H1 (cell line): Measurements from ENCODE around the gene MED16. TPM values are rescaled to one million over a fixed set of nuclear protein-coding genes. Genes with fewer than 3 reads are reported as not detected.

Experiments used
- CTCF ChIA-PET: fragments of 300-600 bp; sonication (Branson Sonifier 250); formaldehyde crosslinking; loops from one replicate; lab custom pipeline; 2021; ENCODE audit not compliant: partially characterized antibody; lab: Charles Lee
- POLR2A ChIA-PET: fragments of 300-600 bp; sonication (Branson Sonifier 250); formaldehyde crosslinking; loops from one replicate; lab custom pipeline; 2021; ENCODE audit warnings: inconsistent platforms; ENCODE audit not compliant: partially characterized antibody; lab: Charles Lee
- DNase-seq, 2 experiments: peaks; one replicate each; pipeline versions ENCODE4 v3.0.0 to v3.0.0-alpha.2; 2010 to 2022; ENCODE audit warnings: low spot score in 2 of 2, low read depth in 1 of 2, mixed read lengths in 1 of 2
- FAIRE-seq: peaks from 2 replicates; lab custom pipeline; 2011; peaks lifted over from hg19 to GRCh38; lab: Jason Lieb, UNC
- H2AFZ ChIP-seq: 2 replicates; pipeline ENCODE4 v1.8.1; 2012; ENCODE audit warnings: low read length, inconsistent platforms
- H2AK5ac ChIP-seq: 2 replicates; pipeline ENCODE4 v1.6.1; 2013; ENCODE audit warnings: low read depth, low read length
- H2BK120ac ChIP-seq: replicated peaks from 2 replicates; pipeline ENCODE3; 2013; ENCODE audit warnings: low read depth, low read length, inconsistent platforms
- H2BK12ac ChIP-seq: 2 replicates; pipeline ENCODE4 v1.6.1; 2013; ENCODE audit warnings: low read depth, low read length
- H2BK15ac ChIP-seq: 2 replicates; pipeline ENCODE4 v1.6.1; 2013; ENCODE audit warnings: low read length
- H2BK20ac ChIP-seq: 2 replicates; pipeline ENCODE4 v1.6.1; 2013; ENCODE audit warnings: low read length
- H2BK5ac ChIP-seq: 2 replicates; pipeline ENCODE4 v1.6.1; 2013; ENCODE audit warnings: low read depth, low read length
- H3K14ac ChIP-seq: 2 replicates; pipeline ENCODE4 v1.6.1; 2013; ENCODE audit warnings: inconsistent platforms; ENCODE audit not compliant: insufficient read length
- H3K18ac ChIP-seq: 2 replicates; pipeline ENCODE4 v1.6.1; 2013; ENCODE audit warnings: low read length; ENCODE audit errors: extremely low read depth
- H3K23ac ChIP-seq: 2 replicates; pipeline ENCODE4 v1.6.1; 2013; ENCODE audit warnings: inconsistent platforms; ENCODE audit not compliant: insufficient read length
- H3K23me2 ChIP-seq: 2 replicates; pipeline ENCODE4 v1.6.1; 2013; ENCODE audit warnings: low read depth, low read length
- H3K27ac ChIP-seq: 2 replicates; pipeline ENCODE4 v1.6.1; 2011; ENCODE audit warnings: low read depth, low read length, inconsistent platforms
- H3K27me3 ChIP-seq, 4 experiments: replicated peaks in 1 of 4; 1 replicate in 1 of 4; 2 replicates in 3 of 4; pipeline versions ENCODE4 v1.6.1 to v1.8.1; 2011 to 2013; ENCODE audit warnings: low read length in 3 of 4, mild to moderate bottlenecking in 3 of 4, inconsistent platforms in 2 of 4, mixed read lengths in 2 of 4, moderate library complexity in 1 of 4; ENCODE audit not compliant: control insufficient read depth in 3 of 4, insufficient read depth in 3 of 4; ENCODE audit errors: extremely low read depth in 1 of 4
- H3K36me3 ChIP-seq, 4 experiments: 2 replicates each; pipeline versions ENCODE4 v1.6.1 to v1.8.1; 2011 to 2013; ENCODE audit warnings: mild to moderate bottlenecking in 4 of 4, low read length in 3 of 4, moderate library complexity in 2 of 4, control low read depth in 1 of 4, inconsistent platforms in 1 of 4; ENCODE audit not compliant: insufficient read depth in 4 of 4, control insufficient read depth in 2 of 4
- H3K4ac ChIP-seq: replicated peaks from 2 replicates; pipeline ENCODE3; 2013; ENCODE audit warnings: low read length, low read depth, mixed read lengths, inconsistent platforms; ENCODE audit not compliant: insufficient read length
- H3K4me1 ChIP-seq, 4 experiments: replicated peaks in 1 of 4; 1 replicate in 1 of 4; 2 replicates in 3 of 4; pipeline versions ENCODE4 v1.6.1 to v1.8.1; 2011 to 2013; ENCODE audit warnings: low read length in 3 of 4, inconsistent platforms in 2 of 4, mixed read lengths in 1 of 4; ENCODE audit not compliant: insufficient read depth in 4 of 4, control insufficient read depth in 3 of 4
- H3K4me2 ChIP-seq, 2 experiments: 2 replicates each; pipeline versions ENCODE4 v1.6.1 to v1.8.1; 2011 to 2013; ENCODE audit warnings: low read depth in 2 of 2, low read length in 2 of 2, control low read depth in 1 of 2, inconsistent platforms in 1 of 2, mild to moderate bottlenecking in 1 of 2; ENCODE audit not compliant: insufficient read depth in 1 of 2
- H3K4me3 ChIP-seq, 4 experiments: fragments of 200-600, 300-600 bp in 1 of 4; sonication (generic), shearing (Covaris generic), sonication (Bioruptor Twin) in 1 of 4; 2 replicates each; pipeline versions ENCODE4 v1.5.1 to v1.8.1; 2011 to 2016; ENCODE audit warnings: low read length in 4 of 4, low read depth in 3 of 4, control low read depth in 2 of 4, inconsistent platforms in 2 of 4, mild to moderate bottlenecking in 2 of 4, mixed read lengths in 1 of 4, moderate library complexity in 1 of 4; ENCODE audit not compliant: insufficient read depth in 2 of 4; ENCODE audit errors: extremely low read depth in 1 of 4
- H3K56ac ChIP-seq: replicated peaks from 2 replicates; pipeline ENCODE3; 2013; ENCODE audit warnings: low read depth, mild to moderate bottlenecking, mixed read lengths, low read length, inconsistent platforms; ENCODE audit not compliant: insufficient read length
- H3K79me1 ChIP-seq: 2 replicates; pipeline ENCODE4 v1.6.1; 2013; ENCODE audit warnings: low read depth, low read length, control low read depth
- H3K79me2 ChIP-seq, 2 experiments: 2 replicates each; pipeline versions ENCODE4 v1.6.1 to v1.8.1; 2012 to 2013; ENCODE audit warnings: low read length in 2 of 2, mild to moderate bottlenecking in 2 of 2, inconsistent platforms in 1 of 2; ENCODE audit not compliant: insufficient read depth in 2 of 2, control insufficient read depth in 1 of 2
- H3K9ac ChIP-seq, 4 experiments: replicated peaks in 1 of 4; 1 replicate in 1 of 4; 2 replicates in 3 of 4; pipeline versions ENCODE4 v1.6.1 to v1.8.1; 2011 to 2013; ENCODE audit warnings: low read depth in 3 of 4, low read length in 3 of 4, control low read depth in 2 of 4, mild to moderate bottlenecking in 2 of 4, moderate library complexity in 2 of 4, inconsistent platforms in 1 of 4; ENCODE audit errors: extremely low read depth in 1 of 4
- H3K9me3 ChIP-seq, 2 experiments: 2 replicates each; pipeline versions ENCODE4 v1.6.1 to v1.8.1; 2012 to 2013; ENCODE audit warnings: mild to moderate bottlenecking in 2 of 2, moderate library complexity in 2 of 2, control low read depth in 1 of 2, inconsistent platforms in 1 of 2, low read depth in 1 of 2, low read length in 1 of 2, mixed read lengths in 1 of 2; ENCODE audit not compliant: insufficient read depth in 2 of 2
- H4K20me1 ChIP-seq, 2 experiments: replicated peaks in 1 of 2; 2 replicates each; pipeline versions ENCODE3 to v1.8.1; 2011 to 2013; ENCODE audit warnings: inconsistent platforms in 2 of 2, low read length in 2 of 2, mild to moderate bottlenecking in 1 of 2; ENCODE audit not compliant: insufficient read depth in 2 of 2, control insufficient read depth in 1 of 2
- H4K5ac ChIP-seq: 2 replicates; pipeline ENCODE4 v1.6.1; 2013; ENCODE audit warnings: low read length, low read depth, mixed read lengths, inconsistent platforms; ENCODE audit not compliant: insufficient read length
- H4K8ac ChIP-seq: 2 replicates; pipeline ENCODE4 v1.8.0; 2013; ENCODE audit warnings: mild to moderate bottlenecking, moderate library complexity, low read length, inconsistent platforms; ENCODE audit not compliant: insufficient read depth; ENCODE audit errors: extremely low read depth
- H4K91ac ChIP-seq: replicated peaks from 2 replicates; pipeline ENCODE3; 2013; ENCODE audit warnings: low read length, mixed read lengths, inconsistent platforms; ENCODE audit not compliant: insufficient read length
- ATF3 ChIP-seq: IDR thresholded peaks from 2 replicates; pipeline ENCODE4 v1.6.1; 2011; ENCODE audit warnings: low read depth, mild to moderate bottlenecking, low read length; ENCODE audit not compliant: insufficient read depth
- EGR1 ChIP-seq: IDR thresholded peaks from 2 replicates; pipeline ENCODE4 v1.6.1; 2011; ENCODE audit warnings: low read depth, low read length, borderline replicate concordance
- EZH2 ChIP-seq: fragments of 200-600 bp; sonication (generic); IDR thresholded peaks from 2 replicates; pipeline ENCODE4 v1.7.1; 2012; ENCODE audit warnings: low read depth, mild to moderate bottlenecking, moderate library complexity, low read length, inconsistent platforms; ENCODE audit not compliant: severe bottlenecking
- GABPA ChIP-seq: IDR thresholded peaks from 2 replicates; pipeline ENCODE4 v1.6.1; 2011; ENCODE audit warnings: mild to moderate bottlenecking, low read length, moderate library complexity, borderline replicate concordance; ENCODE audit not compliant: insufficient read depth
- POLR2AphosphoS5 ChIP-seq: IDR thresholded peaks from 2 replicates; pipeline ENCODE4 v1.6.1; 2011; ENCODE audit warnings: low read depth, low read length
- RBBP5 ChIP-seq: IDR thresholded peaks from 2 replicates; pipeline ENCODE4 v1.7.1; 2012; ENCODE audit warnings: low read depth, mild to moderate bottlenecking, inconsistent platforms, low read length, moderate library complexity, borderline replicate concordance
- SIRT6 ChIP-seq: IDR thresholded peaks from one replicate; pipeline ENCODE4 v1.7.1; 2012; ENCODE audit warnings: low read length, inconsistent platforms
- SIX5 ChIP-seq: IDR thresholded peaks from 2 replicates; pipeline ENCODE4 v1.6.1; 2011; ENCODE audit warnings: mild to moderate bottlenecking, low read depth, low read length
- SP2 ChIP-seq: IDR thresholded peaks from 2 replicates; pipeline ENCODE4 v1.6.1; 2012; ENCODE audit warnings: mild to moderate bottlenecking, low read length, inconsistent platforms
- TAF7 ChIP-seq: optimal IDR thresholded peaks from 2 replicates; pipeline ENCODE3; 2011; ENCODE audit warnings: low read depth, mild to moderate bottlenecking, inconsistent platforms, low read length, moderate library complexity, borderline replicate concordance
- WGBS, 2 experiments: shearing (Covaris generic) in 1 of 2; methylation state at CpG; one replicate each; pipeline versions ENCODE4 v1.1.6 to v1.1.7; 2013 to 2015; ENCODE audit warnings: low lambda C conversion rate in 2 of 2, mixed read lengths in 2 of 2, inconsistent platforms in 1 of 2, low coverage in 1 of 2, missing lambda C conversion rate in 1 of 2; ENCODE audit not compliant: insufficient replicate concordance in 2 of 2, insufficient coverage in 1 of 2, insufficient read length in 1 of 2; ENCODE audit errors: extremely low coverage in 1 of 2, missing lambda C conversion rate in 1 of 2; 5-methylcytosine and 5-hydroxymethylcytosine counted together
- polyA plus RNA-seq, 7 experiments: library from polyadenylated mRNA; depleted of rRNA in 3 of 7; stranded (reverse) in 5 of 7; unstranded in 2 of 7; fragments of >200 nt in 5 of 7; fragments of 200-250 nt in 2 of 7; gene quantifications; 1 replicate in 5 of 7; 2 replicates in 1 of 7; 4 replicates in 1 of 7; pipeline versions ENCODE4 v1.2.1 to v1.2.3, GENCODE V29; 2011 to 2013; ENCODE audit warnings: missing spikeins in 2 of 7, mixed read lengths in 2 of 7
- total RNA-seq: library from RNA; stranded (reverse); fragmentation: NEBNext Ultra II Directional; extraction: Animal tissue kit (Norgen Biotek cat#: 25700); gene quantifications from 2 replicates; pipeline ENCODE4 v1.2.1, GENCODE V29; 2021
- TF ChIP-seq, protein P1 (sequence below): IDR thresholded peaks from 2 replicates; pipeline ENCODE4 v1.6.1; 2011; ENCODE audit warnings: low read length, improper control_type of control experiment

MED16 gene
- total and polyA plus RNA-seq, 2 of the 8 experiments (the other 6 are each of a cell fraction or from before 2014, with no cell fraction given), result 51.0 to 67.2 TPM

DNA sequence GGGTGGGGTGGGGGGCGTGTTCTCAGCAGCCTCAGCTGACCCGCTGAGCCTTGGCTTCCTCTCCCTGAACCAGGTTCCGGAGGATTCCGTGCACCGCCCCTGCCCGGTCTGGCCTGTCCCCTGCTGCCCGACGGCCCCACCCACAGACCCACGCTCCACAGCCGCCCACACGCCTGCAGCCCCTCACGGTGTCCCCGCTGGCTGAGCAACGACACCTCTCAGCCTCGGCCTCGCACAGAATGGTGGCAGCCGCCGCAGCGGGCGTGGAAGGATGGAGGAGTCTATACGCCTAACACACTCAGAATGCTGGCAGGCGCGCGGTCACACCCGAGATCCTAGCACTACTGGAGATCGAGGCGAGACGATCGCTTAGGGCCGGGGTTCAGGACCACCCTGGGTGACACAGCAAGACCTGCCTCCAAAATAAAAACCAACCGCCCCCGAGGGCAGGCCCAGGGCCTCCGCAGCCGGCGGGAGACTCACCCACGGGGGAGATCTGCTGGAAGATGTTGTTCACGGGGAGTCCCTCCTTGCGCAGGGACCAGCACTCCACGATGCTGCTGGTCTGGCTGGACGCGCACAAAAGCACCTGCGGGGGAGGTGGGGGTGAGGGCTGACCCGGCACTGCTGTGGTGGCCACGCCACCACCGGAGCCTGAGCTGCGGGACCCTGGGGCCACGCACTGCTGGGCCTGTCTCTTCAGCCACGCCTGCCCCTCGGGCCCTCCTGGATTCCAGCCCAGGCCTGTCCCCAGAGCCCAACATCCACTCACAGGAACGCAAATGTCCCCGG lies 8.4 kb downstream of the MED16 start:
- no peak overlapping the region for H3K9ac ChIP-seq
- no peak overlapping the region for H3K4ac ChIP-seq
- H2AK5ac ChIP-seq, result no peak overlapping the region
- H4K91ac ChIP-seq, result no peak overlapping the region
- H3K27ac ChIP-seq, result no peak overlapping the region
- WGBS, 2 experiments, result 91% methylated on average over 41 of the region's 51 CpGs; no CpG with 5 or more reads in 1 of the 2 experiments
- no peak overlapping the region for H3K4me3 ChIP-seq
- H2BK5ac ChIP-seq, result no peak overlapping the region
- no peak for DNase-seq
- no peaks in the 10 kb centered on the region for H3K79me1 ChIP-seq
- H3K27me3 ChIP-seq, result no peaks in the 10 kb centered on the region
- H3K23me2 ChIP-seq, result no peaks in the 10 kb centered on the region
- no peak overlapping the region for H2BK20ac ChIP-seq
- no peak overlapping the region for H3K4me2 ChIP-seq
- H3K4me1 ChIP-seq, result no peaks in the 10 kb centered on the region
- CTCF ChIA-PET, result no interaction called here
- no peak for FAIRE-seq
- H2BK120ac ChIP-seq, result no peak overlapping the region
- H3K79me2 ChIP-seq, result no peaks in the 10 kb centered on the region
- H4K5ac ChIP-seq, result no peak overlapping the region
- H2BK12ac ChIP-seq, result no peak overlapping the region
- no peak for TF ChIP-seq POLR2AphosphoS5
- TF ChIP-seq TAF7, result no peak
- TF ChIP-seq SP2, result no peak
- TF ChIP-seq SIX5, result no peak
- TF ChIP-seq RBBP5, result no peak
- TF ChIP-seq SIRT6, result no peak
- no peak for TF ChIP-seq GABPA
- no peak for TF ChIP-seq ATF3
- TF ChIP-seq EZH2, result no peak
- TF ChIP-seq, protein P1, sequence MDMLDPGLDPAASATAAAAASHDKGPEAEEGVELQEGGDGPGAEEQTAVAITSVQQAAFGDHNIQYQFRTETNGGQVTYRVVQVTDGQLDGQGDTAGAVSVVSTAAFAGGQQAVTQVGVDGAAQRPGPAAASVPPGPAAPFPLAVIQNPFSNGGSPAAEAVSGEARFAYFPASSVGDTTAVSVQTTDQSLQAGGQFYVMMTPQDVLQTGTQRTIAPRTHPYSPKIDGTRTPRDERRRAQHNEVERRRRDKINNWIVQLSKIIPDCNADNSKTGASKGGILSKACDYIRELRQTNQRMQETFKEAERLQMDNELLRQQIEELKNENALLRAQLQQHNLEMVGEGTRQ, result no peak
- TF ChIP-seq EGR1, result no peak
- TF ChIP-seq, all 59 proteins: peak for 0
- Histone ChIP-seq H3K23ac (no peak overlapping the region), H3K56ac (no peak overlapping the region), H3K36me3 (peaks cover 0 to 27% (median 8%) of the 10 kb centered on the region in 4 experiments; a peak in 4 of 8 replicates), H3K14ac (no peak overlapping the region), H2AFZ (no peak overlapping the region), H4K20me1 (peaks cover 5 to 10% of the 10 kb centered on the region in 2 experiments), H2BK15ac (no peak overlapping the region), H4K8ac (no peak overlapping the region), H3K9me3 (no peaks in the 10 kb centered on the region), H3K18ac (no peak overlapping the region)
- POLR2A ChIA-PET, result no interaction called here
